H1 (cell line): ENCODE data around the gene COQ8A. TPM values are rescaled to one million over a fixed set of nuclear protein-coding genes. Genes with fewer than 3 reads are reported as not detected.

Source experiments
- CTCF ChIA-PET: fragments of 300-600 bp; sonication (Branson Sonifier 250); formaldehyde crosslinking; loops from one replicate; lab custom pipeline; 2021; ENCODE audit not compliant: partially characterized antibody; lab: Charles Lee
- POLR2A ChIA-PET: fragments of 300-600 bp; sonication (Branson Sonifier 250); formaldehyde crosslinking; loops from one replicate; lab custom pipeline; 2021; ENCODE audit warnings: inconsistent platforms; ENCODE audit not compliant: partially characterized antibody; lab: Charles Lee
- DNase-seq, 2 experiments: peaks; one replicate each; pipeline versions ENCODE4 v3.0.0 to v3.0.0-alpha.2; 2010 to 2022; ENCODE audit warnings: low spot score in 2 of 2, low read depth in 1 of 2, mixed read lengths in 1 of 2
- FAIRE-seq: peaks from 2 replicates; lab custom pipeline; 2011; peaks lifted over from hg19 to GRCh38; lab: Jason Lieb, UNC
- H2AFZ ChIP-seq: 2 replicates; pipeline ENCODE4 v1.8.1; 2012; ENCODE audit warnings: low read length, inconsistent platforms
- H2AK5ac ChIP-seq: 2 replicates; pipeline ENCODE4 v1.6.1; 2013; ENCODE audit warnings: low read depth, low read length
- H2BK120ac ChIP-seq: replicated peaks from 2 replicates; pipeline ENCODE3; 2013; ENCODE audit warnings: low read depth, low read length, inconsistent platforms
- H2BK12ac ChIP-seq: 2 replicates; pipeline ENCODE4 v1.6.1; 2013; ENCODE audit warnings: low read depth, low read length
- H2BK15ac ChIP-seq: 2 replicates; pipeline ENCODE4 v1.6.1; 2013; ENCODE audit warnings: low read length
- H2BK20ac ChIP-seq: 2 replicates; pipeline ENCODE4 v1.6.1; 2013; ENCODE audit warnings: low read length
- H2BK5ac ChIP-seq: 2 replicates; pipeline ENCODE4 v1.6.1; 2013; ENCODE audit warnings: low read depth, low read length
- H3K14ac ChIP-seq: 2 replicates; pipeline ENCODE4 v1.6.1; 2013; ENCODE audit warnings: inconsistent platforms; ENCODE audit not compliant: insufficient read length
- H3K18ac ChIP-seq: 2 replicates; pipeline ENCODE4 v1.6.1; 2013; ENCODE audit warnings: low read length; ENCODE audit errors: extremely low read depth
- H3K23ac ChIP-seq: 2 replicates; pipeline ENCODE4 v1.6.1; 2013; ENCODE audit warnings: inconsistent platforms; ENCODE audit not compliant: insufficient read length
- H3K23me2 ChIP-seq: 2 replicates; pipeline ENCODE4 v1.6.1; 2013; ENCODE audit warnings: low read depth, low read length
- H3K27ac ChIP-seq: 2 replicates; pipeline ENCODE4 v1.6.1; 2011; ENCODE audit warnings: low read depth, low read length, inconsistent platforms
- H3K27me3 ChIP-seq, 4 experiments: replicated peaks in 1 of 4; 1 replicate in 1 of 4; 2 replicates in 3 of 4; pipeline versions ENCODE4 v1.6.1 to v1.8.1; 2011 to 2013; ENCODE audit warnings: low read length in 3 of 4, mild to moderate bottlenecking in 3 of 4, inconsistent platforms in 2 of 4, mixed read lengths in 2 of 4, moderate library complexity in 1 of 4; ENCODE audit not compliant: control insufficient read depth in 3 of 4, insufficient read depth in 3 of 4; ENCODE audit errors: extremely low read depth in 1 of 4
- H3K36me3 ChIP-seq, 4 experiments: 2 replicates each; pipeline versions ENCODE4 v1.6.1 to v1.8.1; 2011 to 2013; ENCODE audit warnings: mild to moderate bottlenecking in 4 of 4, low read length in 3 of 4, moderate library complexity in 2 of 4, control low read depth in 1 of 4, inconsistent platforms in 1 of 4; ENCODE audit not compliant: insufficient read depth in 4 of 4, control insufficient read depth in 2 of 4
- H3K4ac ChIP-seq: replicated peaks from 2 replicates; pipeline ENCODE3; 2013; ENCODE audit warnings: low read length, low read depth, mixed read lengths, inconsistent platforms; ENCODE audit not compliant: insufficient read length
- H3K4me1 ChIP-seq, 4 experiments: replicated peaks in 1 of 4; 1 replicate in 1 of 4; 2 replicates in 3 of 4; pipeline versions ENCODE4 v1.6.1 to v1.8.1; 2011 to 2013; ENCODE audit warnings: low read length in 3 of 4, inconsistent platforms in 2 of 4, mixed read lengths in 1 of 4; ENCODE audit not compliant: insufficient read depth in 4 of 4, control insufficient read depth in 3 of 4
- H3K4me2 ChIP-seq, 2 experiments: 2 replicates each; pipeline versions ENCODE4 v1.6.1 to v1.8.1; 2011 to 2013; ENCODE audit warnings: low read depth in 2 of 2, low read length in 2 of 2, control low read depth in 1 of 2, inconsistent platforms in 1 of 2, mild to moderate bottlenecking in 1 of 2; ENCODE audit not compliant: insufficient read depth in 1 of 2
- H3K4me3 ChIP-seq, 4 experiments: fragments of 200-600, 300-600 bp in 1 of 4; sonication (generic), shearing (Covaris generic), sonication (Bioruptor Twin) in 1 of 4; 2 replicates each; pipeline versions ENCODE4 v1.5.1 to v1.8.1; 2011 to 2016; ENCODE audit warnings: low read length in 4 of 4, low read depth in 3 of 4, control low read depth in 2 of 4, inconsistent platforms in 2 of 4, mild to moderate bottlenecking in 2 of 4, mixed read lengths in 1 of 4, moderate library complexity in 1 of 4; ENCODE audit not compliant: insufficient read depth in 2 of 4; ENCODE audit errors: extremely low read depth in 1 of 4
- H3K56ac ChIP-seq: replicated peaks from 2 replicates; pipeline ENCODE3; 2013; ENCODE audit warnings: low read depth, mild to moderate bottlenecking, mixed read lengths, low read length, inconsistent platforms; ENCODE audit not compliant: insufficient read length
- H3K79me1 ChIP-seq: 2 replicates; pipeline ENCODE4 v1.6.1; 2013; ENCODE audit warnings: low read depth, low read length, control low read depth
- H3K79me2 ChIP-seq, 2 experiments: 2 replicates each; pipeline versions ENCODE4 v1.6.1 to v1.8.1; 2012 to 2013; ENCODE audit warnings: low read length in 2 of 2, mild to moderate bottlenecking in 2 of 2, inconsistent platforms in 1 of 2; ENCODE audit not compliant: insufficient read depth in 2 of 2, control insufficient read depth in 1 of 2
- H3K9ac ChIP-seq, 4 experiments: replicated peaks in 1 of 4; 1 replicate in 1 of 4; 2 replicates in 3 of 4; pipeline versions ENCODE4 v1.6.1 to v1.8.1; 2011 to 2013; ENCODE audit warnings: low read depth in 3 of 4, low read length in 3 of 4, control low read depth in 2 of 4, mild to moderate bottlenecking in 2 of 4, moderate library complexity in 2 of 4, inconsistent platforms in 1 of 4; ENCODE audit errors: extremely low read depth in 1 of 4
- H3K9me3 ChIP-seq, 2 experiments: 2 replicates each; pipeline versions ENCODE4 v1.6.1 to v1.8.1; 2012 to 2013; ENCODE audit warnings: mild to moderate bottlenecking in 2 of 2, moderate library complexity in 2 of 2, control low read depth in 1 of 2, inconsistent platforms in 1 of 2, low read depth in 1 of 2, low read length in 1 of 2, mixed read lengths in 1 of 2; ENCODE audit not compliant: insufficient read depth in 2 of 2
- H4K20me1 ChIP-seq, 2 experiments: replicated peaks in 1 of 2; 2 replicates each; pipeline versions ENCODE3 to v1.8.1; 2011 to 2013; ENCODE audit warnings: inconsistent platforms in 2 of 2, low read length in 2 of 2, mild to moderate bottlenecking in 1 of 2; ENCODE audit not compliant: insufficient read depth in 2 of 2, control insufficient read depth in 1 of 2
- H4K5ac ChIP-seq: 2 replicates; pipeline ENCODE4 v1.6.1; 2013; ENCODE audit warnings: low read length, low read depth, mixed read lengths, inconsistent platforms; ENCODE audit not compliant: insufficient read length
- H4K8ac ChIP-seq: 2 replicates; pipeline ENCODE4 v1.8.0; 2013; ENCODE audit warnings: mild to moderate bottlenecking, moderate library complexity, low read length, inconsistent platforms; ENCODE audit not compliant: insufficient read depth; ENCODE audit errors: extremely low read depth
- H4K91ac ChIP-seq: replicated peaks from 2 replicates; pipeline ENCODE3; 2013; ENCODE audit warnings: low read length, mixed read lengths, inconsistent platforms; ENCODE audit not compliant: insufficient read length
- ATF3 ChIP-seq: IDR thresholded peaks from 2 replicates; pipeline ENCODE4 v1.6.1; 2011; ENCODE audit warnings: low read depth, mild to moderate bottlenecking, low read length; ENCODE audit not compliant: insufficient read depth
- BRCA1 ChIP-seq: IDR thresholded peaks from 2 replicates; pipeline ENCODE4 v1.6.1; 2012; ENCODE audit warnings: low read depth, low read length, improper control_type of control experiment
- CBX5 ChIP-seq: fragments of 300-800, 300-1000 bp; sonication (generic); IDR thresholded peaks from 2 replicates; pipeline ENCODE4 v1.7.1; 2016; ENCODE audit warnings: antibody characterized with exemption, low read length, low read depth
- CEBPB ChIP-seq: IDR thresholded peaks from 2 replicates; pipeline ENCODE4 v1.6.1; 2012; ENCODE audit warnings: low read depth, low read length
- CTBP2 ChIP-seq: IDR thresholded peaks from 2 replicates; pipeline ENCODE4 v1.7.0; 2011; ENCODE audit warnings: borderline replicate concordance, mild to moderate bottlenecking, moderate library complexity, mixed read lengths, low read length; ENCODE audit not compliant: insufficient read depth, insufficient read length
- EP300 ChIP-seq, 2 experiments: IDR thresholded peaks; 1 replicate in 1 of 2; 2 replicates in 1 of 2; pipeline ENCODE4 v1.6.1; 2011 to 2012; ENCODE audit warnings: low read depth in 2 of 2, low read length in 2 of 2, mild to moderate bottlenecking in 2 of 2, borderline replicate concordance in 1 of 2, inconsistent platforms in 1 of 2, moderate library complexity in 1 of 2
- PHF8 ChIP-seq: fragments of 200-600 bp; sonication (generic); conservative IDR thresholded peaks from 2 replicates; pipeline ENCODE4 v1.7.1; 2012; ENCODE audit warnings: low read depth, mild to moderate bottlenecking, inconsistent platforms, low read length, moderate library complexity
- POLR2AphosphoS5 ChIP-seq: IDR thresholded peaks from 2 replicates; pipeline ENCODE4 v1.6.1; 2011; ENCODE audit warnings: low read depth, low read length
- RNF2 ChIP-seq: fragments of 200-900, 300-1000 bp; sonication (generic); IDR thresholded peaks from 2 replicates; pipeline ENCODE4 v1.7.1; 2016; ENCODE audit warnings: borderline replicate concordance, low read depth, mild to moderate bottlenecking, antibody characterized with exemption, low read length; ENCODE audit not compliant: poor library complexity, severe bottlenecking; ENCODE audit errors: missing control alignments
- SP2 ChIP-seq: IDR thresholded peaks from 2 replicates; pipeline ENCODE4 v1.6.1; 2012; ENCODE audit warnings: mild to moderate bottlenecking, low read length, inconsistent platforms
- USF2 ChIP-seq: IDR thresholded peaks from 2 replicates; pipeline ENCODE4 v1.6.1; 2011; ENCODE audit warnings: low read length, improper control_type of control experiment
- ZNF274 ChIP-seq: IDR thresholded peaks from 2 replicates; pipeline ENCODE4 v1.7.0; 2012; ENCODE audit warnings: low read length, borderline replicate concordance; ENCODE audit errors: extremely low read depth
- whole genome bisulfite sequencing, 2 experiments: shearing (Covaris generic) in 1 of 2; methylation state at CpG; one replicate each; pipeline versions ENCODE4 v1.1.6 to v1.1.7; 2013 to 2015; ENCODE audit warnings: low lambda C conversion rate in 2 of 2, mixed read lengths in 2 of 2, inconsistent platforms in 1 of 2, low coverage in 1 of 2, missing lambda C conversion rate in 1 of 2; ENCODE audit not compliant: insufficient replicate concordance in 2 of 2, insufficient coverage in 1 of 2, insufficient read length in 1 of 2; ENCODE audit errors: extremely low coverage in 1 of 2, missing lambda C conversion rate in 1 of 2; 5-methylcytosine and 5-hydroxymethylcytosine counted together
- polyA plus RNA-seq, 7 experiments: library from polyadenylated mRNA; depleted of rRNA in 3 of 7; stranded (reverse) in 5 of 7; unstranded in 2 of 7; fragments of >200 nt in 5 of 7; fragments of 200-250 nt in 2 of 7; gene quantifications; 1 replicate in 5 of 7; 2 replicates in 1 of 7; 4 replicates in 1 of 7; pipeline versions ENCODE4 v1.2.1 to v1.2.3, GENCODE V29; 2011 to 2013; ENCODE audit warnings: missing spikeins in 2 of 7, mixed read lengths in 2 of 7
- total RNA-seq: library from RNA; stranded (reverse); fragmentation: NEBNext Ultra II Directional; extraction: Animal tissue kit (Norgen Biotek cat#: 25700); gene quantifications from 2 replicates; pipeline ENCODE4 v1.2.1, GENCODE V29; 2021

The COQ8A gene
- total and polyA plus RNA-seq, 2 of the 8 experiments (the other 6 are each of a cell fraction or from before 2014, with no cell fraction given): 28.5 to 38.9 TPM

GRCh38 chr1:226919995-226920394 is 20.1 kb upstream of the COQ8A start:
- no peak overlapping the region for H3K23ac ChIP-seq
- H3K14ac ChIP-seq: no peak overlapping the region
- no peak overlapping the region for H4K5ac ChIP-seq
- no peak overlapping the region for H2BK5ac ChIP-seq
- no peak overlapping the region for H2BK20ac ChIP-seq
- no peaks in the 10 kb centered on the region for H3K9me3 ChIP-seq
- no peak for DNase-seq
- no peak overlapping the region for H4K91ac ChIP-seq
- ChIA-PET CTCF (interaction anchor here (1.2 kb wide), 1 partner anchor 26 kb away, joined by 3 read pairs; no protein-coding TSS in a partner anchor), POLR2A (interaction anchor here (1.0 kb wide), 1 partner anchor 48 kb away, joined by 3 read pairs; no protein-coding TSS in a partner anchor)
- no peak overlapping the region for H3K18ac ChIP-seq
- H2BK120ac ChIP-seq: no peak overlapping the region
- no peak overlapping the region for H2BK15ac ChIP-seq
- no peak overlapping the region for H4K8ac ChIP-seq
- no peaks in the 10 kb centered on the region for H3K27me3 ChIP-seq
- FAIRE-seq: no peak
- no peak overlapping the region for H2AFZ ChIP-seq
- H3K4me1 ChIP-seq: no peaks in the 10 kb centered on the region
- no peak overlapping the region for H3K27ac ChIP-seq
- H3K4ac ChIP-seq: no peak overlapping the region
- no peaks in the 10 kb centered on the region for H3K79me1 ChIP-seq
- peaks cover 0 to 2% of the 10 kb centered on the region in 2 experiments for H4K20me1 ChIP-seq
- H3K56ac ChIP-seq: no peak overlapping the region
- no peak overlapping the region for H2BK12ac ChIP-seq
- H3K36me3 ChIP-seq: no peaks in the 10 kb centered on the region
- no peaks in the 10 kb centered on the region for H3K79me2 ChIP-seq
- WGBS, 2 experiments: 82% methylated on average over 1 of the region's 1 CpG; no CpG with 5 or more reads in 1 of the 2 experiments
- no peak overlapping the region for H3K9ac ChIP-seq
- H3K4me2 ChIP-seq: no peak overlapping the region
- H3K23me2 ChIP-seq: no peaks in the 10 kb centered on the region
- H2AK5ac ChIP-seq: no peak overlapping the region
- no peak overlapping the region for H3K4me3 ChIP-seq
- no peak for TF ChIP-seq RNF2
- no peak for TF ChIP-seq USF2
- no peak for TF ChIP-seq CTBP2
- no peak for TF ChIP-seq BRCA1
- no peak for TF ChIP-seq SP2
- TF ChIP-seq PHF8: no peak
- no peak for TF ChIP-seq CBX5
- TF ChIP-seq POLR2AphosphoS5: no peak
- no peak for TF ChIP-seq CEBPB
- TF ChIP-seq ZNF274: no peak
- TF ChIP-seq EP300 (IDR thresholded peaks at IDR 0.05; ENCODE audit: borderline replicate concordance in 1 of 2, low read depth in 2 of 2, low read length in 2 of 2): no peak
- no peak for TF ChIP-seq ATF3
